WTC11 (cell line): ENCODE results near the gene NWD2.

Experiments used
- ATF1 ChIP-seq: sonication (generic); formaldehyde crosslinking; IDR thresholded peaks from 2 replicates; pipeline ENCODE4 v1.8.1; 2023; ENCODE audit warnings: mild to moderate bottlenecking, moderate library complexity, missing genetic modification reagents
- CTCF ChIP-seq: fragments of 200-600 bp; IDR thresholded peaks from 2 replicates; pipeline ENCODE4 v1.8.0; 2022; ENCODE audit warnings: antibody characterized with exemption
- ETV6 ChIP-seq: sonication (generic); formaldehyde crosslinking; IDR thresholded peaks from 2 replicates; pipeline ENCODE4 v1.8.1; 2022; ENCODE audit warnings: mild to moderate bottlenecking, missing genetic modification reagents
- NR3C1 ChIP-seq: sonication (generic); formaldehyde crosslinking; conservative IDR thresholded peaks from 2 replicates; pipeline ENCODE4 v1.8.1; 2023; ENCODE audit warnings: low read depth, mild to moderate bottlenecking, missing genetic modification reagents
- OVOL2 ChIP-seq: fragments of 250-450 bp; sonication (Bioruptor Pico); IDR thresholded peaks from 2 replicates; pipeline ENCODE4 v1.9.0; 2021; ENCODE audit warnings: mild to moderate bottlenecking, borderline replicate concordance
- RELA ChIP-seq: sonication (generic); formaldehyde crosslinking; IDR thresholded peaks from 2 replicates; pipeline ENCODE4 v1.8.1; 2022; ENCODE audit warnings: missing genetic modification reagents, mild to moderate bottlenecking, borderline replicate concordance
- ZBTB21 ChIP-seq: sonication (generic); formaldehyde crosslinking; IDR thresholded peaks from 2 replicates; pipeline ENCODE4 v1.8.1; 2023; ENCODE audit warnings: mild to moderate bottlenecking, missing genetic modification reagents, borderline replicate concordance
- ZNF512 ChIP-seq: sonication (generic); formaldehyde crosslinking; IDR thresholded peaks from 2 replicates; pipeline ENCODE4 v1.8.1; 2022; ENCODE audit warnings: missing genetic modification reagents, borderline replicate concordance
- TF ChIP-seq, protein P1 (sequence below): sonication (generic); formaldehyde crosslinking; IDR thresholded peaks from 2 replicates; pipeline ENCODE4 v1.8.0; 2022; ENCODE audit warnings: mild to moderate bottlenecking, missing genetic modification reagents
- TF ChIP-seq, protein P2 (sequence below): fragments of 250-450 bp; sonication (Bioruptor Pico); IDR thresholded peaks from 2 replicates; pipeline ENCODE4 v1.9.0; 2021; ENCODE audit warnings: moderate library complexity, mild to moderate bottlenecking, inconsistent platforms, borderline replicate concordance

GRCh38 chr4:37451656-37452055 lies 207.1 kb downstream of the NWD2 start:
- TF ChIP-seq ZBTB21 (CRISPR knock-in tag) (no peak), CTCF (no peak), OVOL2 (no peak), ETV6 (no peak), NR3C1 (no peak), ZNF512 (CRISPR knock-in tag) (no peak), ATF1 (CRISPR knock-in tag) (no peak), RELA (no peak)
- TF ChIP-seq, protein P1, sequence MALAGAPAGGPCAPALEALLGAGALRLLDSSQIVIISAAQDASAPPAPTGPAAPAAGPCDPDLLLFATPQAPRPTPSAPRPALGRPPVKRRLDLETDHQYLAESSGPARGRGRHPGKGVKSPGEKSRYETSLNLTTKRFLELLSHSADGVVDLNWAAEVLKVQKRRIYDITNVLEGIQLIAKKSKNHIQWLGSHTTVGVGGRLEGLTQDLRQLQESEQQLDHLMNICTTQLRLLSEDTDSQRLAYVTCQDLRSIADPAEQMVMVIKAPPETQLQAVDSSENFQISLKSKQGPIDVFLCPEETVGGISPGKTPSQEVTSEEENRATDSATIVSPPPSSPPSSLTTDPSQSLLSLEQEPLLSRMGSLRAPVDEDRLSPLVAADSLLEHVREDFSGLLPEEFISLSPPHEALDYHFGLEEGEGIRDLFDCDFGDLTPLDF (CRISPR knock-in tag) = no peak
- TF ChIP-seq, protein P2, sequence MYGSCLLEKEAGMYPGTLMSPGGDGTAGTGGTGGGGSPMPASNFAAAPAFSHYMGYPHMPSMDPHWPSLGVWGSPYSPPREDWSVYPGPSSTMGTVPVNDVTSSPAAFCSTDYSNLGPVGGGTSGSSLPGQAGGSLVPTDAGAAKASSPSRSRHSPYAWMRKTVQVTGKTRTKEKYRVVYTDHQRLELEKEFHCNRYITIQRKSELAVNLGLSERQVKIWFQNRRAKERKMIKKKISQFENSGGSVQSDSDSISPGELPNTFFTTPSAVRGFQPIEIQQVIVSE (CRISPR knock-in tag) = no peak
